GM23338 (cell line): ENCODE results near the gene ZNF628. TPM values are rescaled to one million over a fixed set of nuclear protein-coding genes. Genes with fewer than 3 reads are reported as not detected.

Source experiments
- ATAC-seq: fragments of 200-7000 bp; cut with Tn5 transposase; 3 replicates; pipeline ENCODE4 v1.9.1; 2020
- DNase-seq: peaks from one replicate; pipeline ENCODE4 v3.0.0-alpha.2; 2015; ENCODE audit warnings: low spot score
- H2AFZ ChIP-seq: fragments of 200-600 bp; sonication (generic); 2 replicates; pipeline ENCODE4 v1.8.0; 2016; ENCODE audit warnings: antibody characterized with exemption, mild to moderate bottlenecking, moderate library complexity
- H3F3A ChIP-seq: fragments of 200-600 bp; sonication (generic); replicated peaks from 2 replicates; pipeline ENCODE4 v1.8.0; 2017; ENCODE audit warnings: antibody characterized with exemption, mixed run types, low read depth
- H3K27ac ChIP-seq: fragments of 200-600 bp; sonication (generic); 2 replicates; pipeline ENCODE4 v1.6.1; 2016; ENCODE audit warnings: low read depth
- H3K27me3 ChIP-seq: fragments of 200-600 bp; sonication (generic); 2 replicates; pipeline ENCODE4 v1.8.0; 2016; ENCODE audit warnings: mild to moderate bottlenecking, mixed run types, moderate library complexity; ENCODE audit not compliant: insufficient read depth
- H3K36me3 ChIP-seq: fragments of 200-600 bp; sonication (generic); 2 replicates; pipeline ENCODE4 v1.8.0; 2016; ENCODE audit warnings: mild to moderate bottlenecking; ENCODE audit not compliant: insufficient read depth
- H3K4me1 ChIP-seq: fragments of 200-600 bp; sonication (generic); 2 replicates; pipeline ENCODE4 v1.8.0; 2016; ENCODE audit warnings: mild to moderate bottlenecking, moderate library complexity; ENCODE audit not compliant: insufficient read depth
- H3K4me2 ChIP-seq: fragments of 200-600 bp; sonication (generic); 2 replicates; pipeline ENCODE4 v1.7.1; 2017; ENCODE audit warnings: mixed run types
- H3K4me3 ChIP-seq: fragments of 200-600 bp; sonication (generic); 2 replicates; pipeline ENCODE4 v1.6.1; 2016; ENCODE audit warnings: mixed run types
- H3K79me2 ChIP-seq: fragments of 200-600 bp; sonication (generic); replicated peaks from 2 replicates; pipeline ENCODE4 v1.8.0; 2017; ENCODE audit warnings: mild to moderate bottlenecking; ENCODE audit not compliant: insufficient read depth
- H3K9me2 ChIP-seq: fragments of 200-600 bp; sonication (generic); 2 replicates; pipeline ENCODE4 v1.8.0; 2017; ENCODE audit not compliant: insufficient read depth
- H4K20me1 ChIP-seq: fragments of 200-600 bp; sonication (generic); replicated peaks from 2 replicates; pipeline ENCODE4 v1.8.0; 2017; ENCODE audit warnings: mild to moderate bottlenecking; ENCODE audit not compliant: insufficient read depth
- H3K27ac Mint-ChIP-seq: 2 replicates; pipeline ENCODE4 v1.8.0; 2020; ENCODE audit warnings: inconsistent platforms, mild to moderate bottlenecking, moderate library complexity, mixed read lengths
- H3K27me3 Mint-ChIP-seq: 3 replicates; pipeline ENCODE4 v1.8.0; 2022; ENCODE audit warnings: low read depth, mild to moderate bottlenecking, moderate library complexity, mixed read lengths, inconsistent platforms; ENCODE audit not compliant: insufficient read depth, poor library complexity
- H3K36me3 Mint-ChIP-seq: 3 replicates; pipeline ENCODE4 v1.8.0; 2021; ENCODE audit warnings: low read depth, mild to moderate bottlenecking, inconsistent platforms, moderate library complexity, mixed read lengths
- H3K4me1 Mint-ChIP-seq: 3 replicates; pipeline ENCODE4 v1.8.0; 2020; ENCODE audit warnings: mild to moderate bottlenecking, inconsistent platforms, mixed read lengths
- H3K4me3 Mint-ChIP-seq: 3 replicates; pipeline ENCODE4 v1.8.0; 2021; ENCODE audit warnings: moderate library complexity, mild to moderate bottlenecking, inconsistent platforms, mixed read lengths
- H3K9me3 Mint-ChIP-seq: 3 replicates; pipeline ENCODE4 v1.8.0; 2020; ENCODE audit warnings: moderate library complexity, mild to moderate bottlenecking, inconsistent platforms, mixed read lengths
- CREB1 ChIP-seq: fragments of 250-450 bp; sonication (Bioruptor Pico); IDR thresholded peaks from 2 replicates; pipeline ENCODE4 v1.5.0; 2020; ENCODE audit warnings: low read depth, mild to moderate bottlenecking, moderate library complexity
- EZH2 ChIP-seq: fragments of 200-600 bp; sonication (generic); IDR thresholded peaks from one replicate; pipeline ENCODE4 v1.8.0; 2017; ENCODE audit warnings: antibody characterized with exemption, mild to moderate bottlenecking, low read depth; ENCODE audit not compliant: unreplicated experiment
- EZH2phosphoT487 ChIP-seq: fragments of 200-600 bp; sonication (generic); IDR thresholded peaks from one replicate; pipeline ENCODE4 v1.8.1; 2018; ENCODE audit warnings: antibody characterized with exemption; ENCODE audit not compliant: unreplicated experiment
- JUNB ChIP-seq: IDR thresholded peaks from one replicate; pipeline ENCODE4 v1.6.1; 2016; ENCODE audit warnings: antibody characterized with exemption; ENCODE audit not compliant: unreplicated experiment
- NANOG ChIP-seq: IDR thresholded peaks from 2 replicates; pipeline ENCODE4 v1.6.1; 2016; ENCODE audit warnings: antibody characterized with exemption, borderline replicate concordance
- POLR2AphosphoS5 ChIP-seq: IDR thresholded peaks from 2 replicates; pipeline ENCODE4 v1.6.1; 2016; ENCODE audit warnings: antibody characterized with exemption, low read depth
- ZNF331 ChIP-seq: fragments of 250-450 bp; sonication (Bioruptor Pico); IDR thresholded peaks from 2 replicates; pipeline ENCODE4 v1.5.0; 2020; ENCODE audit warnings: low read depth, mild to moderate bottlenecking, moderate library complexity
- ZNF462 ChIP-seq: fragments of 250-450 bp; sonication (Bioruptor Pico); IDR thresholded peaks from 2 replicates; pipeline ENCODE4 v1.5.0; 2020; ENCODE audit warnings: mild to moderate bottlenecking, moderate library complexity
- polyA plus RNA-seq: library from polyadenylated mRNA; unstranded; fragments of >200 nt; fragmentation: Nextera tagmentation; extraction: Ambion mirVana; gene quantifications from 2 replicates; pipeline ENCODE4 v1.2.1, GENCODE V29; 2016
- total RNA-seq: library from RNA; depleted of rRNA; stranded (reverse); fragments of >200 nt; shearing (Covaris generic); gene quantifications from 2 replicates; pipeline ENCODE4 v1.2.3, GENCODE V29; 2014
- TF ChIP-seq, protein P1 (sequence below): IDR thresholded peaks from one replicate; pipeline ENCODE4 v1.6.1; 2018; ENCODE audit warnings: antibody characterized with exemption; ENCODE audit not compliant: unreplicated experiment
- TF ChIP-seq, protein P2 (sequence below), 2 experiments: fragments of 200-600 bp in 1 of 2; sonication (generic) in 1 of 2; conservative IDR thresholded peaks; 2 replicates each; pipeline versions ENCODE4 v1.5.1 to v1.6.1; 2016 to 2017; ENCODE audit warnings: antibody characterized with exemption in 2 of 2, low read depth in 2 of 2, mild to moderate bottlenecking in 2 of 2, moderate library complexity in 1 of 2

Gene ZNF628
- total and polyA plus RNA-seq, 2 experiments from 2014 or later: 4.9 to 10.7 TPM

DNA sequence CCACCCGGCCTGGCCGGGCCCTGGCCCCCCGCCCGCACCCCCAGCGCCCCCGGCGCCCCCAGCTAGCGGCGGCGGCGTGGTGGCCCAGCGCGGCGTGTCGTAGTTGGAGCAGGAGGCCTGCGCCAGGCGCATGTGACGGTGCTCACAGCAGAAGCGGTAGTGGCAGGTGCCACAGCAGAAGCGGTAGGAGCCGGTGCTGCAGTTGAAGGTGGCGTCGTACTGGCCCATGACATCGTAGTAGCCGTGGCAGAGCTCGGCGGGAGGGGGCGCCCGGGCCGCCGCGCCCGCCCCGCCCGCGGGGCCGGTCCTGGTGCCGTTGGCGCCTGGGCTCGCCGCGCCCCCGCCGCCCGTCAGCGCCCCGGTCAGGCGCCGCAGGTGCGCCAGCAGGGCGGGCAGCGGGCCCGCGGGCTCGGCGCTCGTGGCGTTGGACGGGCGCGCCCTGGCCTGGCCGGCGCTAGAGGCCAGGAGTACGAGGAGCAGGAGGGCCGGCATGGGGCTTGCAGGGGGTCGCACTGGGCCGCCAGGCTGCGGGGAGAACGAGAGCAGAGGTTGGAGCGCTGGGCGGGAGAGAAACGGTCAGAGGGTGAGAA is 34.0 kb upstream of the ZNF628 start:
- Histone ChIP-seq H3K27me3 (peaks cover 92% of the 10 kb centered on the region), H3K4me2 (peak overlapping the region; percentile 87), H3K27ac (no peak overlapping the region), H4K20me1 (no peaks in the 10 kb centered on the region), H2AFZ (no peak overlapping the region), H3K9me2 (no peaks in the 10 kb centered on the region), H3K79me2 (no peaks in the 10 kb centered on the region), H3K4me3 (peak overlapping the region; percentile 67), H3K4me1 (peaks cover 12% of the 10 kb centered on the region; the same call in 1 of the 2 replicates), H3K36me3 (no peaks in the 10 kb centered on the region), H3F3A (peaks cover 14% of the 10 kb centered on the region)
- peaks cover 81% of the 10 kb centered on the region for H3K27me3 Mint-ChIP-seq
- peak; percentile 2; the same call in 2 of the 3 replicates for ATAC-seq
- DNase-seq: peak; percentile 62
- H3K27ac Mint-ChIP-seq: no peak overlapping the region
- peak overlapping the region; percentile 76 for H3K4me3 Mint-ChIP-seq
- H3K36me3 Mint-ChIP-seq: no peaks in the 10 kb centered on the region; the same call in 2 of the 3 replicates
- no peaks in the 10 kb centered on the region; the same call in none of the 3 replicates for H3K9me3 Mint-ChIP-seq
- peaks cover 23% of the 10 kb centered on the region for H3K4me1 Mint-ChIP-seq
- no peak for TF ChIP-seq EZH2phosphoT487
- TF ChIP-seq, protein P1, sequence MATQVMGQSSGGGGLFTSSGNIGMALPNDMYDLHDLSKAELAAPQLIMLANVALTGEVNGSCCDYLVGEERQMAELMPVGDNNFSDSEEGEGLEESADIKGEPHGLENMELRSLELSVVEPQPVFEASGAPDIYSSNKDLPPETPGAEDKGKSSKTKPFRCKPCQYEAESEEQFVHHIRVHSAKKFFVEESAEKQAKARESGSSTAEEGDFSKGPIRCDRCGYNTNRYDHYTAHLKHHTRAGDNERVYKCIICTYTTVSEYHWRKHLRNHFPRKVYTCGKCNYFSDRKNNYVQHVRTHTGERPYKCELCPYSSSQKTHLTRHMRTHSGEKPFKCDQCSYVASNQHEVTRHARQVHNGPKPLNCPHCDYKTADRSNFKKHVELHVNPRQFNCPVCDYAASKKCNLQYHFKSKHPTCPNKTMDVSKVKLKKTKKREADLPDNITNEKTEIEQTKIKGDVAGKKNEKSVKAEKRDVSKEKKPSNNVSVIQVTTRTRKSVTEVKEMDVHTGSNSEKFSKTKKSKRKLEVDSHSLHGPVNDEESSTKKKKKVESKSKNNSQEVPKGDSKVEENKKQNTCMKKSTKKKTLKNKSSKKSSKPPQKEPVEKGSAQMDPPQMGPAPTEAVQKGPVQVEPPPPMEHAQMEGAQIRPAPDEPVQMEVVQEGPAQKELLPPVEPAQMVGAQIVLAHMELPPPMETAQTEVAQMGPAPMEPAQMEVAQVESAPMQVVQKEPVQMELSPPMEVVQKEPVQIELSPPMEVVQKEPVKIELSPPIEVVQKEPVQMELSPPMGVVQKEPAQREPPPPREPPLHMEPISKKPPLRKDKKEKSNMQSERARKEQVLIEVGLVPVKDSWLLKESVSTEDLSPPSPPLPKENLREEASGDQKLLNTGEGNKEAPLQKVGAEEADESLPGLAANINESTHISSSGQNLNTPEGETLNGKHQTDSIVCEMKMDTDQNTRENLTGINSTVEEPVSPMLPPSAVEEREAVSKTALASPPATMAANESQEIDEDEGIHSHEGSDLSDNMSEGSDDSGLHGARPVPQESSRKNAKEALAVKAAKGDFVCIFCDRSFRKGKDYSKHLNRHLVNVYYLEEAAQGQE: no peak
- TF ChIP-seq NANOG: no peak
- TF ChIP-seq JUNB: no peak
- TF ChIP-seq ZNF462 (CRISPR knock-in tag): no peak
- TF ChIP-seq EZH2: no peak
- no peak for TF ChIP-seq CREB1
- no peak for TF ChIP-seq ZNF331 (CRISPR knock-in tag)
- TF ChIP-seq POLR2AphosphoS5: no peak
- TF ChIP-seq, protein P2, sequence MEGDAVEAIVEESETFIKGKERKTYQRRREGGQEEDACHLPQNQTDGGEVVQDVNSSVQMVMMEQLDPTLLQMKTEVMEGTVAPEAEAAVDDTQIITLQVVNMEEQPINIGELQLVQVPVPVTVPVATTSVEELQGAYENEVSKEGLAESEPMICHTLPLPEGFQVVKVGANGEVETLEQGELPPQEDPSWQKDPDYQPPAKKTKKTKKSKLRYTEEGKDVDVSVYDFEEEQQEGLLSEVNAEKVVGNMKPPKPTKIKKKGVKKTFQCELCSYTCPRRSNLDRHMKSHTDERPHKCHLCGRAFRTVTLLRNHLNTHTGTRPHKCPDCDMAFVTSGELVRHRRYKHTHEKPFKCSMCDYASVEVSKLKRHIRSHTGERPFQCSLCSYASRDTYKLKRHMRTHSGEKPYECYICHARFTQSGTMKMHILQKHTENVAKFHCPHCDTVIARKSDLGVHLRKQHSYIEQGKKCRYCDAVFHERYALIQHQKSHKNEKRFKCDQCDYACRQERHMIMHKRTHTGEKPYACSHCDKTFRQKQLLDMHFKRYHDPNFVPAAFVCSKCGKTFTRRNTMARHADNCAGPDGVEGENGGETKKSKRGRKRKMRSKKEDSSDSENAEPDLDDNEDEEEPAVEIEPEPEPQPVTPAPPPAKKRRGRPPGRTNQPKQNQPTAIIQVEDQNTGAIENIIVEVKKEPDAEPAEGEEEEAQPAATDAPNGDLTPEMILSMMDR (conservative IDR thresholded peaks at IDR 0.05; ENCODE audit: low read depth in 2 of 2): no peak; a peak in 1 of 4 replicates
